Gastroesophageal sphincter (tissue), 4 donors: ENCODE results near the gene SLC7A10. TPM values are rescaled to one million over a fixed set of nuclear protein-coding genes. Genes with fewer than 3 reads are reported as not detected.

Experiments
- ATAC-seq: fragments of 150-250 bp; one replicate; pipeline ENCODE4 v1.9.1; 2016; ENCODE audit warnings: mild to moderate bottlenecking, moderate library complexity
- H3K27ac ChIP-seq, 4 donors: fragments of 200-600 bp; sonication (generic) in 3 of 4; 1 replicate in 3 of 4; 2 replicates in 1 of 4; pipeline ENCODE4 v1.5.1; 2016 to 2019
- H3K27me3 ChIP-seq: fragments of 200-600 bp; sonication (generic); one replicate; pipeline ENCODE4 v1.5.1; 2019
- H3K36me3 ChIP-seq, 2 donors: fragments of 200-600 bp; sonication (generic); one replicate each; pipeline ENCODE4 v1.5.1; 2019; ENCODE audit warnings: control low read depth in 1 of 2
- H3K4me1 ChIP-seq, 3 donors: fragments of 200-600 bp; sonication (generic); 1 replicate in 2 of 3; 2 replicates in 1 of 3; pipeline ENCODE4 v1.5.1; 2016 to 2019; ENCODE audit warnings: control low read depth in 2 of 3
- H3K4me3 ChIP-seq, 2 donors: fragments of 200-600 bp; sonication (generic); one replicate each; pipeline ENCODE4 v1.5.1; 2019; ENCODE audit warnings: mild to moderate bottlenecking in 1 of 2, moderate library complexity in 1 of 2
- H3K9me3 ChIP-seq, 3 donors: fragments of 200-600 bp; sonication (generic); one replicate each; pipeline ENCODE4 v1.5.1; 2017 to 2019; ENCODE audit warnings: control low read depth in 2 of 3
- EP300 ChIP-seq: sonication (generic); formaldehyde crosslinking; IDR thresholded peaks from one replicate; pipeline ENCODE4 v1.6.1; 2017; ENCODE audit warnings: antibody characterized with exemption, mild to moderate bottlenecking
- POLR2A ChIP-seq, 2 donors: fragments of 450-650 bp; IDR thresholded peaks; one replicate each; pipeline ENCODE4 v1.6.1; 2017; ENCODE audit warnings: antibody characterized with exemption in 2 of 2, mild to moderate bottlenecking in 2 of 2, moderate library complexity in 1 of 2
- POLR2AphosphoS5 ChIP-seq: sonication (generic); formaldehyde crosslinking; IDR thresholded peaks from one replicate; pipeline ENCODE4 v1.6.1; 2017; ENCODE audit warnings: antibody characterized with exemption
- WGBS, 2 donors: methylation state at CpG; one replicate each; pipeline ENCODE4 v1.1.5; 2018; ENCODE audit warnings: low coverage in 1 of 2; 5-methylcytosine and 5-hydroxymethylcytosine counted together
- total RNA-seq, 4 donors: library from RNA; depleted of rRNA; stranded (reverse); fragments of >200 nt; gene quantifications; one replicate each; pipeline ENCODE4 v1.1.0, GENCODE V29; 2016
- TF ChIP-seq, protein P1 (sequence below), 4 experiments: fragments of 200-600 bp in 2 of 4; fragments of 450-650 bp in 2 of 4; sonication (generic) in 1 of 4; IDR thresholded peaks; one replicate each; pipeline ENCODE4 v1.5.1; 2017 to 2019; ENCODE audit warnings: antibody characterized with exemption in 4 of 4, mild to moderate bottlenecking in 2 of 4, moderate library complexity in 2 of 4

Gene SLC7A10
- total RNA-seq, 4 donors from 2014 or later = not detected

GRCh38 chr19:33187183-33187540 is 38.5 kb downstream of the SLC7A10 start:
- TF ChIP-seq, protein P1, sequence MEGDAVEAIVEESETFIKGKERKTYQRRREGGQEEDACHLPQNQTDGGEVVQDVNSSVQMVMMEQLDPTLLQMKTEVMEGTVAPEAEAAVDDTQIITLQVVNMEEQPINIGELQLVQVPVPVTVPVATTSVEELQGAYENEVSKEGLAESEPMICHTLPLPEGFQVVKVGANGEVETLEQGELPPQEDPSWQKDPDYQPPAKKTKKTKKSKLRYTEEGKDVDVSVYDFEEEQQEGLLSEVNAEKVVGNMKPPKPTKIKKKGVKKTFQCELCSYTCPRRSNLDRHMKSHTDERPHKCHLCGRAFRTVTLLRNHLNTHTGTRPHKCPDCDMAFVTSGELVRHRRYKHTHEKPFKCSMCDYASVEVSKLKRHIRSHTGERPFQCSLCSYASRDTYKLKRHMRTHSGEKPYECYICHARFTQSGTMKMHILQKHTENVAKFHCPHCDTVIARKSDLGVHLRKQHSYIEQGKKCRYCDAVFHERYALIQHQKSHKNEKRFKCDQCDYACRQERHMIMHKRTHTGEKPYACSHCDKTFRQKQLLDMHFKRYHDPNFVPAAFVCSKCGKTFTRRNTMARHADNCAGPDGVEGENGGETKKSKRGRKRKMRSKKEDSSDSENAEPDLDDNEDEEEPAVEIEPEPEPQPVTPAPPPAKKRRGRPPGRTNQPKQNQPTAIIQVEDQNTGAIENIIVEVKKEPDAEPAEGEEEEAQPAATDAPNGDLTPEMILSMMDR (IDR thresholded peaks at IDR 0.05) = no peak
- no peak for TF ChIP-seq POLR2AphosphoS5
- no peak for TF ChIP-seq POLR2A (IDR thresholded peaks at IDR 0.05)
- TF ChIP-seq EP300 = no peak
- Histone ChIP-seq H3K27ac (no peak overlapping the region), H3K9me3 (no peaks in the 10 kb centered on the region), H3K4me3 (no peak overlapping the region), H3K27me3 (no peaks in the 10 kb centered on the region), H3K4me1 (peaks cover 0 to 13% (median 0%) of the 10 kb centered on the region in 3 donors), H3K36me3 (no peaks in the 10 kb centered on the region)
- ATAC-seq = no peak
- WGBS, 2 donors = 61 to 63% methylated on average over 1 to 5 of the region's 8 CpGs

DNA sequence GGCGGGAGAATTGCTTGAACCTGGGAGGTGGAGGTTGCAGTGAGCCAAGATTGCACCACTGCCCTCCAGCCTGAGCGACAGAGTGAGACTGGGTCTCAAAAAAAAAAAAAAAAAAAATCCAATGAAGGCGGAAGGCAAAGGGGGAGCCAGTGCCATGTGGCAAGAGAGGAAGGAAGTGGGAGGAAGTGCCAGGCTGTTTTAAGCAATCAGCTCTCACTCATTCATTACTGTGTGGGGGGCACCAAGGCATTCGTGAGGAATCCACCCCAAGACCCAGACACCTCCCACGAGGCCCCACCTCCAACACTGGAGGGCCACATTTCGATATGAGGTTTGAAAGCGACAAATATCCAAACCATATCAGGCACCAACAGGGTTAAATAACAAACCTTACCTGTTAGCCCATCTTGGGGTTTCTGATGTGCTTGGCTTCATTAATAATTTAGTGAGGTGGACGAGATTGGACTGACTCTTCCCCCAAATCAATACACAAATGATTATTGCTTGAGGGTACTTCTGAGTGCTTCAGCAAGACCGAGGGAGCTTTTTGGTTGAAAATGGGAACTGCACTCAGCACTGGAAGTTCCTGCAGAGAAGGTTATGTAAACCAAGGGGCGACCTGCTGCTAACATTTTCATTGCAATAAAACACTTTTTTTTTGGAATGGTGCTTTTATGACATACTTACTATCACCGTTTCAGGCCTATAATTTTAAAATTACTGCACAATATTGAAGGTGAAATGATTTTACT is 39.0 kb downstream of the SLC7A10 start:
- H3K4me1 ChIP-seq = peaks cover 0 to 13% (median 0%) of the 10 kb centered on the region in 3 donors
- ATAC-seq = no peak
- 66 to 79% methylated on average over 5 to 10 of the region's 11 CpGs for WGBS, 2 donors
- no peaks in the 10 kb centered on the region for H3K9me3 ChIP-seq
- H3K4me3 ChIP-seq = no peak overlapping the region
- no peaks in the 10 kb centered on the region for H3K27me3 ChIP-seq
- TF ChIP-seq POLR2AphosphoS5 = no peak
- no peak for TF ChIP-seq POLR2A (IDR thresholded peaks at IDR 0.05)
- no peak for TF ChIP-seq EP300
- TF ChIP-seq, protein P1 (IDR thresholded peaks at IDR 0.05) = no peak
- H3K36me3 ChIP-seq = no peaks in the 10 kb centered on the region
- H3K27ac ChIP-seq = no peak overlapping the region

- H3K36me3 ChIP-seq = no peaks in the 10 kb centered on the region
- H3K9me3 ChIP-seq = no peaks in the 10 kb centered on the region
- H3K4me1 ChIP-seq = peaks cover 0 to 35% (median 19%) of the 10 kb centered on the region in 3 donors
- H3K27me3 ChIP-seq = no peaks in the 10 kb centered on the region
- 0% methylated on average over 2 of the region's 38 CpGs; no CpG with 5 or more reads in 1 of the 2 donors for WGBS, 2 donors
- peak overlapping the region; percentile 35 to 92 (median 90) for H3K27ac ChIP-seq
- peak overlapping the region; percentile 61 to 69 for H3K4me3 ChIP-seq
- TF ChIP-seq, protein P1 (IDR thresholded peaks at IDR 0.05) = peak; percentile 17 to 66 (median 55)
- no peak for TF ChIP-seq EP300
- no peak for TF ChIP-seq POLR2A (IDR thresholded peaks at IDR 0.05)
- no peak for ATAC-seq
These were observed 48.2 kb downstream of the SLC7A10 start for GRCh38 chr19:33177417-33177979.

DNA sequence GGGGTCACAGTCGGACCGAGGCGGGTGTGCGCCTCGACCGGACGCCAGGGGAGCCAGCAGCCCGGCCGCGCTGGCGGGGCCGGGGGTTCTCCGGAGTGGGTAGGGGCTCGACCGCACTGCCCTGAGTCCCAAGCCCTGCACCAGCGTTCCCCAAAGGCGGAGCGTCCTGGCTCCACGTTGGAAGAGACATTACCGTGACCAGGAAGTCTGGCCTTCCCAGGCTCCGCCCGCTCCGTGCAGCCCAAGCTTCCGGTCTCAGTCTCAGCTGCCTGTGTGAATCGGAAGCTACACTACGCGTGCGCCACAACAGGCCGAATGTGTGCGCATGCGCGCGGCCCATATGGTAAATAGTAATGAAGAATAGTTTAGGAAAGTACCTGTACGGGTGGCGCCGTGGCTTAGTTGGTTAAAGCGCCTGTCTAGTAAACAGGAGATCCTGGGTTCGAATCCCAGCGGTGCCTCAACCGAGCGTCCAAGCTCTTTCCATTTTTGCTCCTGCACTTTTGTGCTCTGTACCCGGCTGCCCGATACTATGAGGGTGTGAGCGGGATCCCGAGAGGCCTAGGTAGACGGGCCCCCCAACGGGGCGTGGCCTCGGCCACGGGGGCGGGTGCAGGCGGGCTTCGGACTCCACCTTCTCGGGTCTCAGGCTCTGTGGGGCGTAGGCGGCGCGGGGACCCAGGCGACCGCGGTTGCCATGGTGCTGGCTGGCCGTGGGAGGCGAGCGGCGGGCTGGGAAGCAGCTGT is 48.8 kb downstream of the SLC7A10 start:
- H3K9me3 ChIP-seq = no peaks in the 10 kb centered on the region
- H3K4me1 ChIP-seq = peaks cover 0 to 35% (median 19%) of the 10 kb centered on the region in 3 donors
- peak; percentile 95 for ATAC-seq
- 0% methylated on average over 19 of the region's 65 CpGs; no CpG with 5 or more reads in 1 of the 2 donors for WGBS, 2 donors
- no peaks in the 10 kb centered on the region for H3K36me3 ChIP-seq
- no peaks in the 10 kb centered on the region for H3K27me3 ChIP-seq
- H3K27ac ChIP-seq = peak overlapping the region; percentile 67 to 92 (median 90)
- peak overlapping the region; percentile 61 to 69 for H3K4me3 ChIP-seq
- TF ChIP-seq POLR2A (IDR thresholded peaks at IDR 0.05) = peak; percentile 71 to 81
- peak; percentile 66 for TF ChIP-seq POLR2AphosphoS5
- no peak for TF ChIP-seq EP300
- TF ChIP-seq, protein P1 (IDR thresholded peaks at IDR 0.05) = peak in 2 of 4 experiments; percentile 52 to 65
